ENCODE results near the gene BCHE. TPM values are rescaled to one million over a fixed set of nuclear protein-coding genes. Genes with fewer than 3 reads are reported as not detected.
A peak's percentile ranks its signal among the peaks of the same experiment; 100 is the strongest.

The BCHE gene
- 1 to 10 TPM in 3 of 4 donors, not detected in 1; 3.0 to 5.8 (median 3.6) TPM for polyA plus RNA-seq
- long read RNA-seq, donor 1: 0 reads
- long read RNA-seq, donor 2, partial matches to known transcripts: 0 of 2 reads
- long read RNA-seq, donor 2, other reads (novel, unspliced or antisense): 0 of 2 reads
- long read RNA-seq, donor 3, partial matches to known transcripts: 0 of 4 reads
- long read RNA-seq, donor 3, other reads (novel, unspliced or antisense): 0 of 4 reads
- long read RNA-seq, donor 4: 0 reads
- long read RNA-seq, donor 5: 0 reads
- long read RNA-seq, donor 6, transcript BCHE-201 (4 exons, 2,454 nt): major isoform, 6 of 6 reads
- long read RNA-seq, donor 6, partial matches to known transcripts: 0 of 6 reads
- long read RNA-seq, donor 6, other reads (novel, unspliced or antisense): 0 of 6 reads
- long read RNA-seq, donor 7: 0 reads
- long read RNA-seq, donor 8: 0 reads
- long read RNA-seq, donor 9, partial matches to known transcripts: 0 of 3 reads
- long read RNA-seq, donor 9, other reads (novel, unspliced or antisense): 0 of 3 reads
- long read RNA-seq, donor 10, transcript BCHE-201 (4 exons, 2,454 nt): major isoform, 12 of 25 reads
- long read RNA-seq, donor 10, transcript BCHE-202 (3 exons, 702 nt): minor isoform, 7 of 25 reads
- long read RNA-seq, donor 10, partial matches to known transcripts: 5 of 25 reads
- long read RNA-seq, donor 10, other reads (novel, unspliced or antisense): 0 of 25 reads

DNA sequence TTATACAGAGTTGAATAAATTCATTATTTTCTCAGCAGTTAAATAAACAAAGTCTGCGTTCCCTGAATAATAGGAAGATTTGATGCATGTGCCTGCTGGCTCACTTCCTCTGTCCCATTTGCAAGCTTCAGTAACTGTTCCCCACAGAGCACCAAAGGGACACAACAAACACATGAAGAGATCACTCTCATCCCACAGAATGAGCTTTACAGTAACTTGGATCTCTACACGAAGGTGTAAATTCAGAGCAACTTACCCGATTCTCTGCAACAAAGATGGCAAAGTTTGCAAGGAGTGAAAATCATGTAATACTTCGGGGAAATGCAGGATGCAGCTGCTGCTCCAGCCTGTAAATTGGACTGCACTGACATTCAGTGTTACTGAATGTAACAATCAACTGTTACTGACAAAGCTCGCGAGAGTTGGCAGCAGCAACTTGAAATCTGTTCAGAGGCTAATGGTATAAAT lies at the start of gene BCHE:
TSS of gene BCHE (minus strand) at position 366 of the 468 bp plus-strand sequence. CDS start 6,390 bp downstream, outside the sequence.
- FAIRE-seq (no peak), DNase-seq (peak in 1 of 2 donors; percentile 41)
- no peaks in the 10 kb centered on the region for H3K36me3 ChIP-seq (ENCODE audit: control insufficient read depth in 3 of 3, insufficient read depth in 2 of 3, low read depth in 1 of 3, low read length in 3 of 3)
- no peaks in the 10 kb centered on the region for H3K27me3 ChIP-seq (ENCODE audit: control insufficient read depth in 3 of 3, insufficient read depth in 3 of 3, low read length in 3 of 3)
- no peaks in the 10 kb centered on the region for H3K4me1 ChIP-seq (ENCODE audit: control insufficient read depth in 3 of 3, insufficient read depth in 2 of 3, low read depth in 1 of 3, low read length in 2 of 3)
- H3K27ac ChIP-seq (ENCODE audit: low read depth in 1 of 3, low read length in 2 of 3): peak within 1 kb of the TSS in 1 of 3 donors; percentile 8
- peak within 1 kb of the TSS in 1 of 3 donors; percentile 19 for H3K4me3 ChIP-seq (ENCODE audit: low read depth in 1 of 3, low read length in 3 of 3)
- no peaks in the 10 kb centered on the region for H3K9me3 ChIP-seq (ENCODE audit: control insufficient read depth in 2 of 2, insufficient read depth in 1 of 2, low read depth in 1 of 2, low read length in 1 of 2)
- WGBS, 3 donors: 26 to 37% (median 31%) methylated on average over 6 of the region's 6 CpGs

DNA sequence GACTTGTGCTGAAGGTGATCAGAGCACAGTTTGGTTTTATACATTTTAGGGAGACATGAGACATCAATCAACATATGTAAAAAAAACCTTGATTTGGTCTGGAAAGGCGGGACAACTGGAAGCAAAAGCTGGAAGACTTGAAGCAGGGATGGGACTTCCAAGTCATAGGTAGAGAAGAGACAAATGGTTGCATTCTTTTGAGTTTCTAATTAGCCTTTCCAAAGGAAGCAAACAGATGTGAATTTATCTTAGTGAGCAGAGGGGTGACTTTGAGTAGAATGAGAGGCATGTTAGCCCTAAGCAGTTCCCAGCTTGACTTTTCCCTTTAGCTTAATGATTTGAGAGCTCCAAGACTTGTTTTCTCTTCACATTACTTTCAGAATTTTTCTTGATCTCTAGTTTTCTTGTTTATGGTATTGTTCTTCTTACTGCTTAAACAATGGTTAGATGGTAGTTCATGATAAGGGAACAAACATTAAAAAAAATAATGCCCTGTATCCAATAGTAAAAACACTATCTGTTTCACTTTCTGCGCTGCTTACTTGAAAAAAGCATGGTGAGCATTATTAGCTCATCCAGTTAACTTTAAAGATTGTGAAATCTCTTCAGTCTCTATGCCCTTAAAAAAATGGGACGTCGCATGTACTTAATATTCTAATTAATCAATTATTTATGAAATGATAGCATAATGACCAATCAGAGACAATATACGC lies 48.5 kb upstream of the BCHE start:
- no peaks in the 10 kb centered on the region for H3K4me1 ChIP-seq (ENCODE audit: control insufficient read depth in 3 of 3, insufficient read depth in 2 of 3, low read depth in 1 of 3, low read length in 2 of 3)
- 83 to 84% (median 83%) methylated on average over 5 of the region's 5 CpGs for WGBS, 3 donors
- no peak for DNase-seq
- H3K36me3 ChIP-seq (ENCODE audit: control insufficient read depth in 3 of 3, insufficient read depth in 2 of 3, low read depth in 1 of 3, low read length in 3 of 3): no peaks in the 10 kb centered on the region
- H3K9me3 ChIP-seq (ENCODE audit: control insufficient read depth in 2 of 2, insufficient read depth in 1 of 2, low read depth in 1 of 2, low read length in 1 of 2): no peaks in the 10 kb centered on the region
- no peaks in the 10 kb centered on the region for H3K27me3 ChIP-seq (ENCODE audit: control insufficient read depth in 3 of 3, insufficient read depth in 3 of 3, low read length in 3 of 3)
- no peak overlapping the region for H3K4me3 ChIP-seq (ENCODE audit: low read depth in 1 of 3, low read length in 3 of 3)
- no peak overlapping the region for H3K27ac ChIP-seq (ENCODE audit: low read depth in 1 of 3, low read length in 2 of 3)
- no peak for FAIRE-seq

DNA sequence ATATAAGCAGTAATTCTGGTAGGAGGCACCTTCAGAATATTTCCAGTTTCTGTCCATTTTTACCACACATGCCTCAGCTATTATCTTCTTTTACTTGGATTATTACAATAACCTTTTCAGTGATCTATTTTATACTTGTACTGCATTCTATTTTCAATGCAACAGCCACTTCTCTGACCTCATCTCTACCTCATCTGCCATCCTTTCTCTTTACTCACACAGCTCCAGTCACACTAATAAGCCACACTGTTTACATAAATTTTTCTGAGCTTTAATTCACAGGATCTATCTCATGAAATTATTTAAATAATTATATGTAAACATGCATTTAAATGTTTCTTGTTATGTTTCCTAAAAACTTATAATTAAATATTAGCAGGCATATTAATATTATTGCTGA lies 47.3 kb upstream of the BCHE start:
- DNase-seq: no peak
- Histone ChIP-seq H3K9me3 (ENCODE audit: control insufficient read depth in 2 of 2, insufficient read depth in 1 of 2, low read depth in 1 of 2, low read length in 1 of 2) (no peaks in the 10 kb centered on the region), H3K4me3 (ENCODE audit: low read depth in 1 of 3, low read length in 3 of 3) (no peak overlapping the region), H3K27me3 (ENCODE audit: control insufficient read depth in 3 of 3, insufficient read depth in 3 of 3, low read length in 3 of 3) (no peaks in the 10 kb centered on the region), H3K36me3 (ENCODE audit: control insufficient read depth in 3 of 3, insufficient read depth in 2 of 3, low read depth in 1 of 3, low read length in 3 of 3) (no peaks in the 10 kb centered on the region), H3K4me1 (ENCODE audit: control insufficient read depth in 3 of 3, insufficient read depth in 2 of 3, low read depth in 1 of 3, low read length in 2 of 3) (no peaks in the 10 kb centered on the region), H3K27ac (ENCODE audit: low read depth in 1 of 3, low read length in 2 of 3) (no peak overlapping the region)
- no peak for FAIRE-seq

DNA sequence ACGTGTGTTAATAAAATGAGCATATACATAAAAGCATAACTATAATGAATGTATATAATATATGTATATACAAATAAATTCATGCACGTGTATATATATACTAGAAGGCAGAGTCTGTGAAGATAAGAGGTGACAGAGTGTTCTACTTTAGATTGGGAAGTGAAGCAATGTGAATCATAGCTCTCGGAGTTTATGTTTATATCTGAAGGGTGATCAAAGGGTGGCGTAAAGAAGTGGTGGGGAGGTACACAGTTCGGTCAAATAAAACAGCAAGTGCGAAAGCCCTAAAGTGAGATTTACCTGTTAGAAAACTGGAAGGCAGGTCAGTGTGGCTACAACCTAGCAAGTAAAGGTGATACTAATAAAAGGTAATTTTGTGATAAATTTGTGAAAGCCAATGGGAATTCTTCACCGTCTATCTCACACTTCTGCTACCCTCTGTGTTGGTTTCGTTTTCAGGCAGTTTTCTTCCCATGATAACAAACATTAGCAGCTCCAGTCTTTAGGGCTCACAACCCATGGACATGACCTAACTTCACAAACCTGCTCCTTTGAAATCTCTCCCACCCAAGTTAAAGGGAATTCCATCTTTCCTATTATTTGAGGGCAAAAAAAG lies 46.7 kb upstream of the BCHE start:
- Histone ChIP-seq H3K36me3 (ENCODE audit: control insufficient read depth in 3 of 3, insufficient read depth in 2 of 3, low read depth in 1 of 3, low read length in 3 of 3) (no peaks in the 10 kb centered on the region), H3K9me3 (ENCODE audit: control insufficient read depth in 2 of 2, insufficient read depth in 1 of 2, low read depth in 1 of 2, low read length in 1 of 2) (no peaks in the 10 kb centered on the region), H3K27me3 (ENCODE audit: control insufficient read depth in 3 of 3, insufficient read depth in 3 of 3, low read length in 3 of 3) (no peaks in the 10 kb centered on the region), H3K27ac (ENCODE audit: low read depth in 1 of 3, low read length in 2 of 3) (no peak overlapping the region), H3K4me1 (ENCODE audit: control insufficient read depth in 3 of 3, insufficient read depth in 2 of 3, low read depth in 1 of 3, low read length in 2 of 3) (no peaks in the 10 kb centered on the region), H3K4me3 (ENCODE audit: low read depth in 1 of 3, low read length in 3 of 3) (peak overlapping the region in 1 of 3 donors; percentile 30)
- DNase-seq (peak in 1 of 2 donors; percentile 13), FAIRE-seq (no peak)
- WGBS, 3 donors: 31 to 66% (median 49%) methylated on average over 8 of the region's 8 CpGs

DNA sequence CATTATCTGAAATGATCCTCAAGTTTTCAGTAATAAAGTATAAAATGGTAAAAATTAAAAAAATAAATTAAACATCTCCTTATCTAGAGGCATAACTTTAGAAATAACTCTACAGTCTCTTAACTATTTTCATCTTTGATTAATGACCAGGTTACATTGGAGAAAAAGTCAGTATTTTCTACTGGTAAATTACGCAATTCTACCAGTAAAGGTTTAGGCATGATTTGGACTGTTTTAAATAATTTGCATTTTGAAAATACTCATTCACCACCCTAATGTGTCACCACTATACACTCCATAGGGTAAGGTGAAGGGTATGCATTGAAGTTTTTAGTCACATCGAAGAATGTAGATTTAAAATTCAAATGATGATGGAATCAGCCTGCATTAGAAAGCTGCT lies 45.9 kb upstream of the BCHE start:
- Histone ChIP-seq H3K27ac (ENCODE audit: low read depth in 1 of 3, low read length in 2 of 3) (no peak overlapping the region), H3K36me3 (ENCODE audit: control insufficient read depth in 3 of 3, insufficient read depth in 2 of 3, low read depth in 1 of 3, low read length in 3 of 3) (no peaks in the 10 kb centered on the region), H3K9me3 (ENCODE audit: control insufficient read depth in 2 of 2, insufficient read depth in 1 of 2, low read depth in 1 of 2, low read length in 1 of 2) (no peaks in the 10 kb centered on the region), H3K4me3 (ENCODE audit: low read depth in 1 of 3, low read length in 3 of 3) (no peak overlapping the region), H3K4me1 (ENCODE audit: control insufficient read depth in 3 of 3, insufficient read depth in 2 of 3, low read depth in 1 of 3, low read length in 2 of 3) (no peaks in the 10 kb centered on the region), H3K27me3 (ENCODE audit: control insufficient read depth in 3 of 3, insufficient read depth in 3 of 3, low read length in 3 of 3) (no peaks in the 10 kb centered on the region)
- FAIRE-seq (no peak), DNase-seq (no peak)
- WGBS, 3 donors: 88 to 96% (median 96%) methylated on average over 2 of the region's 2 CpGs

DNA sequence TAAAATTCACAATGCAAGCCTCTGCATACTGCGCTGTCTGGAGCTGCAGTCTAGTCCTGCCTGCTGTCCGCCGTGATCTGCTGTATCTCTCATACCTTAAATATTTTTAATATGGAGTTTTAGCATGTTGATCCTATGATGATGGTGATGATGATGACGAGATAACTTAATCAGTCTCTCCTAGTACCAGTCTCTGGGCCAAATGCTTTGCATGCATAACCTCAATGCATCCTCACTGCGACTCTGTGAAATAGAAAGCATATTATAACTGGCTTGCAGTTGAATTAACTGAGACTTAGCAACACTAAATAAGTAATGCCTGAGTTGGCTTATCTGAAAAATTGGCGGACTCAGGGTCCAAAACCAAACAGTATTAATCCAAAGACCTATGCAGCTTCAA lies 38.4 kb upstream of the BCHE start:
- no peaks in the 10 kb centered on the region for H3K9me3 ChIP-seq (ENCODE audit: control insufficient read depth in 2 of 2, insufficient read depth in 1 of 2, low read depth in 1 of 2, low read length in 1 of 2)
- DNase-seq: no peak
- no peaks in the 10 kb centered on the region for H3K27me3 ChIP-seq (ENCODE audit: control insufficient read depth in 3 of 3, insufficient read depth in 3 of 3, low read length in 3 of 3)
- H3K36me3 ChIP-seq (ENCODE audit: control insufficient read depth in 3 of 3, insufficient read depth in 2 of 3, low read depth in 1 of 3, low read length in 3 of 3): no peaks in the 10 kb centered on the region
- WGBS, 3 donors: 76 to 88% (median 77%) methylated on average over 6 of the region's 6 CpGs
- FAIRE-seq: no peak
- no peak overlapping the region for H3K27ac ChIP-seq (ENCODE audit: low read depth in 1 of 3, low read length in 2 of 3)
- no peak overlapping the region for H3K4me3 ChIP-seq (ENCODE audit: low read depth in 1 of 3, low read length in 3 of 3)
- H3K4me1 ChIP-seq (ENCODE audit: control insufficient read depth in 3 of 3, insufficient read depth in 2 of 3, low read depth in 1 of 3, low read length in 2 of 3): no peaks in the 10 kb centered on the region

DNA sequence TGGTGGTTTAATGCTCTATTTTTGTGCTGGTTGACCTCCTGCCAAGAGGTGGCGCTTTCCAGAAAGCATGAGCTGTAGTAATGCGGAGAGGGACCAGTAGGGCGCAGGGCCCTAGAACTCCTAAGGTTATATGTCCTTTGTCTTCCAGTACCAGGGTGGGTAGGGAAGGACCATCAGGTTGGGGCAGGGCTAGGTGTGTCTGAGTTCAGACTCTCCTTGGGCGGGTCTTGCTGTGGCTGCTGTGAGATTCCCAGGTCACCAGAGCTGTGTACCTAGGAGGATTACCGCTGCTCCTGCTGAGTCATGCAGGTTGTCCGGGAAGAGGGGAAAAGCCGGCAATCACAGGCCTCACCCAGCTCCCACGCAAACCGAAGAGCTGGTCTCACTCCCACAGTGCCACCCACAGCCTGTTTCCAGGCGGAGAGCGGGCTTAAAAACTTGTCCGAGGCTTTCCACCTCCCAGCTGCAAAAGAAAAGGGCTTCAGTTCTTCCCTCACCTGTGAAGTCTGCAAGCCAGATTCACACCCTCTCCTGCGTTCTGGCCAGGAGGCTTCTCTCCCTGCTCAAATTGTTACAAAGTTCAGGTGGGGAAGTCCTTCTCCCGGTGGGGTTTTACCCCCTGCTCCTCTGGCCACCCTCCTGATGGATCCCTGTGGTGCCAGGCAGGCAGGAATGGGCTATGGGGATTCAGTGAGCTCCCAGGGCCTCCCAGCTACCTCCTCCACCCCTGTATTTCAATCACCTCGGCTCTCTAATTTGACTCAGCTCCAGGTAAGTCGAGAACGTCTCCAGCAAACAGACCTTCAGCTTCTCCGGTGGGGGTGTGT lies 37.7 kb upstream of the BCHE start:
- 73 to 89% (median 83%) methylated on average over 18 of the region's 18 CpGs for WGBS, 3 donors
- Histone ChIP-seq H3K4me3 (ENCODE audit: low read depth in 1 of 3, low read length in 3 of 3) (no peak overlapping the region), H3K36me3 (ENCODE audit: control insufficient read depth in 3 of 3, insufficient read depth in 2 of 3, low read depth in 1 of 3, low read length in 3 of 3) (no peaks in the 10 kb centered on the region), H3K4me1 (ENCODE audit: control insufficient read depth in 3 of 3, insufficient read depth in 2 of 3, low read depth in 1 of 3, low read length in 2 of 3) (no peaks in the 10 kb centered on the region), H3K27ac (ENCODE audit: low read depth in 1 of 3, low read length in 2 of 3) (no peak overlapping the region), H3K9me3 (ENCODE audit: control insufficient read depth in 2 of 2, insufficient read depth in 1 of 2, low read depth in 1 of 2, low read length in 1 of 2) (no peaks in the 10 kb centered on the region), H3K27me3 (ENCODE audit: control insufficient read depth in 3 of 3, insufficient read depth in 3 of 3, low read length in 3 of 3) (no peaks in the 10 kb centered on the region)
- no peak for DNase-seq
- FAIRE-seq: no peak
